Stimulated activated naive B cell treated with anti-CD40 and anti-IgM and Interleukin-4, amounts not matched to agents 10 μg/mL and 1 μg/mL and 100 μg/mL, for 72 hours (primary cell): ENCODE measurements around the gene TMBIM6.

Experiments
- ATAC-seq, 2 donors: fragments of 150-1000 bp; cut with Tn5 transposase; replicated peaks; 2 replicates each; pipeline ENCODE4 v1.10.0; 2021; ENCODE audit warnings: moderate library complexity in 1 of 2
- DNase-seq: peaks from one replicate; pipeline ENCODE4 v3.0.0; 2021
- H3K27ac Mint-ChIP-seq: one replicate; pipeline ENCODE4 v1.8.0; 2022; ENCODE audit warnings: mild to moderate bottlenecking, mixed read lengths
- H3K27me3 Mint-ChIP-seq, 2 donors: one replicate each; pipeline ENCODE4 v1.8.0; 2022; ENCODE audit warnings: mixed read lengths in 2 of 2
- H3K36me3 Mint-ChIP-seq, 2 donors: one replicate each; pipeline ENCODE4 v1.8.0; 2022; ENCODE audit warnings: mixed read lengths in 2 of 2, mild to moderate bottlenecking in 1 of 2
- H3K4me1 Mint-ChIP-seq, 2 donors: one replicate each; pipeline ENCODE4 v1.8.0; 2022; ENCODE audit warnings: mixed read lengths in 2 of 2, mild to moderate bottlenecking in 1 of 2
- H3K4me3 Mint-ChIP-seq, 2 donors: one replicate each; pipeline ENCODE4 v1.8.0; 2022; ENCODE audit warnings: mild to moderate bottlenecking in 2 of 2, mixed read lengths in 2 of 2, moderate library complexity in 1 of 2
- H3K9me3 Mint-ChIP-seq, 2 donors: one replicate each; pipeline ENCODE4 v1.8.0; 2022; ENCODE audit warnings: mixed read lengths in 2 of 2, mild to moderate bottlenecking in 1 of 2

The TMBIM6 gene

DNA sequence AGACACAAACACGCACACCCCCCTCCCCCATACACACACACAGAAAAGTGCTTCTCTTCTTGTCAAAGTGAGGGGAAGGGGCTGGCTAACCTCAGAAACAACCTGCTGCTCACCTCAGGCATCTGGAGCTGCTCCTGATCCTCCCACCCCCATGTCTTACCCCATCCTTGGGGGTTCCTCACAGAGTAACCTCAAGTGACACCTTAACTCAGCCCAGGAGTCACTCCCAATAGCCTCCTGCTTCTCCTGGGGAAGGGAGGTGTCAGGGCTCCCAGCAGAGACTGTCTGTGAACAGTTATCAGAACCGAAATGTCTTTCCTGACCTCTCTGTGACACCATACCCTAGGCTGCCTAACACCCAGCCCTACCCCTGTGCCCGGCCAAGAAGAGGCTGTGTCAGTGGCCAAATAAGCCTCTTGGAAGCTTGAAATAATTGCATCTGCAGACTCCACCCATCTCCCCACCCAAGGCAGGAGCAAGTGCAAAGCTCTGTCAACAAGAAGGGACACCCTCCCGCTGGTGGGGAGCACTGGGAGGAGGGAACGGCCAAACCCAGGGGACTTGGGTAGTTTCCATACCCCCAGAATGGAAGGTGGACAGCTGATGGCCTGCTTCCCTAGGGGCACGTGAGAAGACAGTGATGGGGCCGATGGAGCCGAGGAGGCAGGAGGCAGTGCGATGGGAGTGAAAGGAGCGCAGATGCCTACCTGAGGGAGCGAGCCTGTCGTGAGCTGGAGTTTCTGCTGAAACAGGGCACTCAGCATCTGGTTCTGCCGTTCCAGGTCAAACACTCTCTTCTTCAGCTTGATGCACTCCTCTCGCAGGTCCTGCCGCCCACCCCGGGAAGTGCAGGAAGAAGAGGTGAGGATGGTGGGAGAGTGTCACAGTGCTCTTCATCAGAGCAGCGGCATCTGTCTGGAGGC lies 60.0 kb downstream of the TMBIM6 start:
- ATAC-seq, result no peak
- H3K27ac Mint-ChIP-seq, result no peak overlapping the region
- H3K36me3 Mint-ChIP-seq, result peaks cover 28 to 43% of the 10 kb centered on the region in 2 donors
- H3K9me3 Mint-ChIP-seq, result no peaks in the 10 kb centered on the region
- H3K27me3 Mint-ChIP-seq, result no peaks in the 10 kb centered on the region
- no peak overlapping the region for H3K4me3 Mint-ChIP-seq
- no peaks in the 10 kb centered on the region for H3K4me1 Mint-ChIP-seq
- no peak for DNase-seq

DNA sequence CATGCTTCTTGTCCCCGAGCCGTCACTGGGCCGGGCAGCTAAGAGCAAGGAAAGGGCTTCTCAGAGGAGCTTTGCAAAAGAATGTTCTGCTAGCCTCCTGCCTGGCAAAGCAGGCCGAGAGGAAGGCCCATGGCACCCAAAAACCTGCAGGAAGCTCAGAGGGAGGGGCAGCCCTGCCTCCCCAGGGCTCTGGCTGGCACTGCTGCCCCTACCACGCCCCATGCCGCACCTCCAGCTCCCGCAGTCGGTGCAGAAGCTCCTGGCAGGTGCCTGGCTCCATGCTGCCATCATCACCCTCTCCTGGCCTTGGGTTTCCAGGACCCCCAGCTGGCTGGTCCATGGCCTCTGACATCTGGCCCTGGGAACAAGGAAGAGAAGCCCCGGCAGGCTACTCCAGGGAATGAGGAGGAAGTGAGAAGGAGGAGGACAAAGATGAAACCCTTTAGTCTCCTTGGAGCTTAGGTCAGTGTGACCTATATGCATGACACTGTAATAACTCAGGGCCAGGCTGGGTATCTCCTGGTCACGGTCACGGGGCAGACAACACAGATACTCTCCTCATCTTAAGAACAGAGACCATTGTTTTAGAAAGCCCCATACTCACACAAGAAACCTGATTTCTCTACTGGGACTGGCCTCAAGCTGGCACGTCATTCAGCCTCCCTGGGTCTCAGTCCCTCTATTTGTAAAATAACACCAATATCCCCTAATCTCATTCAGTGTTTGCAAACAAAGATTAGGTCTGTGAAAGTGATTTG lies 62.5 kb downstream of the TMBIM6 start:
- peaks cover 25 to 38% of the 10 kb centered on the region in 2 donors for H3K36me3 Mint-ChIP-seq
- no peak overlapping the region for H3K4me3 Mint-ChIP-seq
- no peaks in the 10 kb centered on the region for H3K4me1 Mint-ChIP-seq
- no peaks in the 10 kb centered on the region for H3K27me3 Mint-ChIP-seq
- ATAC-seq (no peak), DNase-seq (no peak)
- H3K27ac Mint-ChIP-seq, result no peak overlapping the region
- no peaks in the 10 kb centered on the region for H3K9me3 Mint-ChIP-seq

DNA sequence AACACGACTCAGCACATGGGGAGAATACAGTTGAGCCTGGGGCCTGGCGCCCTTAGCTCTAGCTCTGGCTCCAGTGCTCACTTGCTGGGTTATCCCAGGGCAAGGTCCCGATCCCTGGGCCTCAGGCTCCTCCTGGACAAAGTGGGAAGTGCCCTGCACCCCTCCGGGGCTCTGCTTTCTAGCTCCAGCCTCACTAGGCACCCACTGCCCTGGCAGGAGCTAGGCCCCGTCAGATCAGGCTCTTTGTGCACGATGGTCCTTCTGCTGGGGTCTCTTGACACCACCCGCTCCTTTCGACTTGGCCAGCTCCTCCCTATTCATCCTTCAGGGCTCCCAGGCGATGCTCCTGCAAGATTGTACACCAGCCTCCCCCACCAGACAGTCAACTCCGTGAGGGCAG lies 63.5 kb downstream of the TMBIM6 start:
- Mint-ChIP-seq H3K36me3 (peaks cover 19 to 32% of the 10 kb centered on the region in 2 donors), H3K4me1 (peaks cover 0 to 3% of the 10 kb centered on the region in 2 donors), H3K4me3 (no peak overlapping the region), H3K27ac (no peak overlapping the region), H3K27me3 (no peaks in the 10 kb centered on the region), H3K9me3 (no peaks in the 10 kb centered on the region)
- DNase-seq (no peak), ATAC-seq (no peak)

DNA sequence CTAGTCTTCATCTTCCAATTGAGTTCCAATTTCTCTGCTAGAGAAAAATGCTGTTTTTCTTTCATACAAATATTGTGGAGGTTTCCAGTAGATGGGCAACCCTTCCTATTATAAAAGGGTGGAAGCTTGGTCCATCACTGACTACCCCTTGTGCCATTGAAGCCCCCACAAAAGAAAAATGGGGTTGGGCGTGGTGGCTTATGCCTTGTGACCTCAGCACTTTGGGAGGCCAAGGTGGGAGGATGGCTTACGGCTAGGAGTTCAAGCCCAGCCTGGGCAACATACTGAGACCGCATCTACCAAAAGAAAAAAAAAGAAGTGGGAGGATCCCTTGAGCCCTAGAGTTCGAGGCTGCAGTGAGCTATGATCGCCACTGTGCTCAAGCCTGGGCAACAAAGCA lies 64.1 kb downstream of the TMBIM6 start:
- Mint-ChIP-seq H3K27ac (no peak overlapping the region), H3K4me1 (peaks cover 2 to 5% of the 10 kb centered on the region in 2 donors), H3K27me3 (no peaks in the 10 kb centered on the region), H3K9me3 (no peaks in the 10 kb centered on the region), H3K4me3 (no peak overlapping the region), H3K36me3 (peaks cover 15 to 27% of the 10 kb centered on the region in 2 donors)
- DNase-seq (no peak), ATAC-seq (no peak)

DNA sequence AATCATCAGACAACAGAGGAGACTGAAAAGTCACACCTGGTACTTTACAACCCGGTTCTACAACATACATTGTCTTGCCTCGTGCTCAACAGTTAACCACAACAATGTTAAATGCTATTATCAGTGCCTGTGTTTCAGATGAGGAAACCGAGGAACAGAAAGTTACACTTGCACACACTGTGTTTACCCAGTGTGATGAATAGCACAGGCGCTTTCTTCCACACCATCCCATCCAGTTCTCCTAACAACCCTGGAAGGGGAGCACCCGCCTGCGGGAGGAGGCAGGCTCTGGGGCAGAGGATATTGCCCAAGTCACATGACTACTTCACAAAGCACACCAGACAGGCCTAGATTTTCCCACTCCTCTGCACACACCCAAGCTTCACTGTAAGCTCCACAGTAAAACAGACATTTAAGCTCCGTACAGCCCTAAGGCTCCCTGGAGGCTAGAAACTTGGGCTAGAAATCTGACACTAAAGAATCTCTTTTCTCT lies 65.0 kb downstream of the TMBIM6 start:
- H3K36me3 Mint-ChIP-seq, result peaks cover 12 to 25% of the 10 kb centered on the region in 2 donors
- no peak overlapping the region for H3K4me3 Mint-ChIP-seq
- H3K27me3 Mint-ChIP-seq, result no peaks in the 10 kb centered on the region
- peaks cover 7 to 11% of the 10 kb centered on the region in 2 donors for H3K4me1 Mint-ChIP-seq
- H3K9me3 Mint-ChIP-seq, result no peaks in the 10 kb centered on the region
- no peak for DNase-seq
- ATAC-seq, result no peak
- H3K27ac Mint-ChIP-seq, result no peak overlapping the region

DNA sequence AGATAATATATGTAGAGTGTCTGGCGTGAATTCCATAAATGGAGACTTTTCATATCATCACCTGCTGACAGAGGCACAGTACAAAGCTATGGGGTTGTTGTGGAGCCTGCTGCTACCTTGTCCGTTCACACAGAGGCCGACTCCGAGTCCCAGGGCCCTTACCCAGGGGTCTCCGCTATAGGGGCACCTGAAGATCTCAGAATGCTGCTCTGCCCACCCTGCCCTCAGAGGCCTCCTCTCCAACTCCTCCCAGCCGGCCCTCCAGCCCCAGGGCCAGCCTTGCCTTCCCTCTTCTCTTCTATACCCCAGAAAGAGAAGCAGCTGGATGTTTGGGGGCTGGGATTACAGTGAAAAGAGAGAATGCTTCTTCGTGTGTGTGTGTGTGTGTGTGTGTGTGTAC lies 65.5 kb downstream of the TMBIM6 start:
- no peak overlapping the region for H3K4me3 Mint-ChIP-seq
- no peaks in the 10 kb centered on the region for H3K27me3 Mint-ChIP-seq
- no peak overlapping the region for H3K27ac Mint-ChIP-seq
- H3K36me3 Mint-ChIP-seq, result peaks cover 10 to 22% of the 10 kb centered on the region in 2 donors
- DNase-seq, result no peak
- peaks cover 12 to 16% of the 10 kb centered on the region in 2 donors for H3K4me1 Mint-ChIP-seq
- H3K9me3 Mint-ChIP-seq, result no peaks in the 10 kb centered on the region
- no peak for ATAC-seq

DNA sequence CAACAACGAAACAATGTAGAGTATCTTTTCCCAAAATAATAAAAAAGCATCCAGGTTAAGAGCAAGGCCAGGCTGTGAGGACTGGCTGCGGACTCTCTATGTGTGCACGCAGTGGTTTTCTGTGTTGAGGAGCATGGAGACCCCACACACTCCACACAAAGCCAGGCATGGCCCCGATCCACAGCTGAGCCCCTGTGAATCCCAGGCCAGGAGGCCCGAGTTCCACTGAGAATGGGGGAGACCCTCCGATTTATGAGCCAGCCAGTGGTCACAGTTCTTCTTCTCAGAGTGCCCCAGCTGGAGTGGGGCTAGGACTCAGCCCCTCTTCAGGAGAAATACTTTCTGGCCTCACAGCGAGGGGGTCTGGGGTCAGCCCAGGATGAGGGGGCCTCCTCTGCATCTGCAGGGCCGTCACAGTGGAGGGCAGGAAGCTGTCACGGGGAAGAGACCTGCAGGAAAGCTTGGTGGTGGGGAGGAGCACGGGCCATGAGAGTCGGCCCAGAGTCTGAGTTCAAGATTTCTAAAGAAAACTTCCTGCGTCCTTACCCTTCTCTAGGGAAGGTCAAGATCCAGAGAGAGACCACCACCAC lies 66.7 kb downstream of the TMBIM6 start:
- Mint-ChIP-seq H3K36me3 (peaks cover 7 to 16% of the 10 kb centered on the region in 2 donors), H3K27me3 (no peaks in the 10 kb centered on the region)

DNA sequence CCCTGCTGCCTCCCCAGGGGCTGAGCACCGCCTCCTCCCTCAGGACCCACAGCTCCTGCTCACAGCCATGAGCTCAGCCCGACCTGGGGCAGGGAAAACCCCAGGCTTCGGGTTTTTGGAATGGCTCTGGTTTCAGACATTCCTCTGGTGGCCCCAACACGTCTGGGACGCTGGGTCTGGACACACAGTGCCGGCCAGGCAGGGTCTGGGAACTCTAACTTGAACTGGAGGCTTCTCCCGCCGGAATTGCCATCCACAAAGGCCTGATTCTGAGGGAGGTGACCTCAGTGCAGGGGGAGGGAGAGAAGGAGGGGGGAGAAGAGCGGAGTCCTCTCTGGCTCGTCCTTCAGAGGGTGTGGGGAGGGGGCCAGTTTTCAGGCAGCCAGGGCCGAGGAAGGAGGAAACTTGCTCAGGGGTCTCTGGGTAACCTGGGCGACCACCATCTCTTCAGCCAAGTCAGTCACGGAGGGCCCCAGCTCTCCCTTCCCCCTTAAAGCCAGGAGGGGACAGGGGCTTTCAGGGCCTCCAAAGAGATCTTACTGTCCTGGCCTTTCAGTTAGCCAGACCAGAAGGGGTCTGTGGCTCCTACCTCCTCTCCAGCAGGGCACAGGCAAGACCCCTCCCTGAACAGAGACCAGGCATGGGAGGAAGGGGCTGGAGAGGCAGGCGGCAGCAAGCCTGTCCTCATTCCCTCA lies 67.5 kb downstream of the TMBIM6 start:
- no peak overlapping the region for H3K27ac Mint-ChIP-seq
- H3K36me3 Mint-ChIP-seq, result peaks cover 4 to 14% of the 10 kb centered on the region in 2 donors
- H3K4me1 Mint-ChIP-seq, result peaks cover 16 to 25% of the 10 kb centered on the region in 2 donors
- H3K27me3 Mint-ChIP-seq, result no peaks in the 10 kb centered on the region
- H3K9me3 Mint-ChIP-seq, result no peaks in the 10 kb centered on the region
- no peak overlapping the region for H3K4me3 Mint-ChIP-seq
- DNase-seq (no peak), ATAC-seq (no peak)

More for the DNA sequence above, 66.7 kb downstream of the TMBIM6 start:
- Mint-ChIP-seq H3K4me3 (no peak overlapping the region), H3K27ac (no peak overlapping the region), H3K9me3 (no peaks in the 10 kb centered on the region), H3K4me1 (peaks cover 16 to 25% of the 10 kb centered on the region in 2 donors)
- DNase-seq (no peak), ATAC-seq (no peak)

DNA sequence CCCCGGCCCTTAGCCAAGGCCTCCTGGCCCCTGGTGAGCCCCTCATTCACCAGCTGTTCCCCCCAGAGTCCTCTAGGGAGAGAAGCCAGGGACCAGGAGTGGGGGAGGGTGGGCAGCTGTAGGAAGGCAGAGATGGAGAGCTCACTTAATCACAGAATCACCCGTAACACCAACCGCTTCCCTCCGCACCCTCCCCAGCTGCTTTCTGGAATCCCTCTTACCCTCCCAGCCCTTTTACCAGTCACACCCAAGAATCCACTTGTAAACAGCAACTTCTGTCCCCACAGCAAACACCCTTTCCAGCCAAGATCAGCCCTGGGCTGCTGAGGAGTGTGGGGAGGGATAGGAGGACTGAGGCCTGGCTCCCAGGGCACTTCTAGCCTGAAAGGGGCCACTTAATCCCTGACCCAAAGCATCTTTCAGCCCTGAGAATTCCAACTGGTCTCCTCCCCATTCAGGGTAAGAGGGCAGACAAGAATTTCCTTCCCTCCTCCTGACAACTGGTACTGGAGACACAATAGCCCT lies 68.1 kb downstream of the TMBIM6 start:
- ATAC-seq (no peak), DNase-seq (no peak)
- Mint-ChIP-seq H3K36me3 (peaks cover 4 to 14% of the 10 kb centered on the region in 2 donors), H3K27me3 (no peaks in the 10 kb centered on the region), H3K27ac (no peak overlapping the region), H3K4me3 (no peak overlapping the region), H3K9me3 (no peaks in the 10 kb centered on the region), H3K4me1 (peaks cover 16 to 25% of the 10 kb centered on the region in 2 donors)

DNA sequence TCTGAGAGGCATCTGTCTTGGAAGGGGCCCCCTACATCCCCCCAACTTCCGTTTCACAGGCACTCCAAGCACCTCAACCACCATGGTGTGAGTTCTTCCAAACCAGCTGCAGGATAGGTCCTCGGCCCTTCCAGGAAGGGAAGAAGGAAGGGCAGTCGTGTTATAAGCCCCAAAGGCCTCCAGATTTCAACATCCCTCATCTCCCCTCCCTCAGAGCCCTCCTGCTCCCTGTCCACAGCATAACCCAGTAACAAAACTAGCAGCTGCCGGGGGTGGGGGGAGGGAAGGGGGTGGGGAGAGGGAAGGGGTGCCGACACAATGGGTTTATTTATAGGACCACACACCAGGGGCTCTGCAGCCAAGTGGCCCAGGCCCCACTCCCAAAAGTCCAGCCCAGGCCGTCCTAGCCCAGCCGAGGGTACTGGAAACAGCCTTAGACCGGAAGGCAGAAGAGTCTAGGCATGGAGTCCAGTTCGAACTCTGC lies 68.6 kb downstream of the TMBIM6 start:
- Mint-ChIP-seq H3K27me3 (no peaks in the 10 kb centered on the region), H3K9me3 (no peaks in the 10 kb centered on the region), H3K36me3 (peaks cover 4 to 18% of the 10 kb centered on the region in 2 donors), H3K27ac (no peak overlapping the region), H3K4me1 (peaks cover 16 to 25% of the 10 kb centered on the region in 2 donors), H3K4me3 (no peak overlapping the region)
- DNase-seq, result no peak
- ATAC-seq, result no peak

DNA sequence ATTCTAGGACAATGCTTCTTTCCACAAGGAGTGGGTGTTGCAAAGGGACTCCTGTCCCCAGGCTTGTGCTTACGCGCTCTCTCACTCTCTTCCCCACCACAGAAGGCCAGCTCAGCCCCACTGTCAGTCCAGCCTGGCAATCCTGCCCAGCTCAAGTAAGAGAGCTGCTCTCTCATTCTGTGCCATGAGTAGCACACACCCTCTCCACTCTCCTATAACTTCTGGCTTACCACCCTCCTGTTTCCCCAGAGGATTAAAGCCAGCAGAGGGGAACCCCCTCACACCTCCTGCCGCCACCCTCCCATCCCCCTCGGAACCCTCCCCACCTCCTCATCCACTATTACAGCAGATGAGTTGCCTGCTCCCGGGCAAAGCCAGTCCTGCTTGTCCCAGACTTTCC lies 69.8 kb downstream of the TMBIM6 start:
- H3K27ac Mint-ChIP-seq, result no peak overlapping the region
- DNase-seq (no peak), ATAC-seq (peak; percentile 54 to 72)
- H3K36me3 Mint-ChIP-seq, result peaks cover 8 to 13% of the 10 kb centered on the region in 2 donors
- no peaks in the 10 kb centered on the region for H3K9me3 Mint-ChIP-seq
- H3K4me3 Mint-ChIP-seq, result no peak overlapping the region
- H3K27me3 Mint-ChIP-seq, result no peaks in the 10 kb centered on the region
- peaks cover 17 to 30% of the 10 kb centered on the region in 2 donors for H3K4me1 Mint-ChIP-seq

DNA sequence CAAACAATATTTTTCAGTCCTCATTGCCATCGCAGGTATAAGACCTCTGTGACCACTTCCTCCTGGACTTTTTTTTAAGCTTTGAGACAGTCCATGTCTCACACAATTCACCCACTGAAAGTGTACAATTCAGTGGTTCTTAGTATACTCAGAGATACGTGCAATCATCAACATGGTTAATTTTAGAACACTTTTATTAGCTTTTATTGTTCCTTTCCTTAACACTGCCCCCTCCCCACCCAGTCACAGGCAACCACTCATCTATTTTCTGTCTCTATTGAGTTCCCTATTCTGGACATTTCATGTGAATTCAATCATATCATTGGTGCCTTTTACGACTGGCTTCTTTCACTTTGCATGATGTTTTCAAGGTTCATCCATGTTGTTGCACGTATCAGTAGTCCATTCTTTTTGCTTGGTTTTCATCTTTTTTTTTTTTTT lies 70.6 kb downstream of the TMBIM6 start:
- Mint-ChIP-seq H3K36me3 (peaks cover 8 to 13% of the 10 kb centered on the region in 2 donors), H3K4me1 (peaks cover 17 to 30% of the 10 kb centered on the region in 2 donors), H3K27ac (peak overlapping the region; percentile 72), H3K4me3 (peak overlapping the region; percentile 5 to 60), H3K27me3 (no peaks in the 10 kb centered on the region), H3K9me3 (no peaks in the 10 kb centered on the region)
- no peak for DNase-seq
- peak; percentile 85 to 89 for ATAC-seq

DNA sequence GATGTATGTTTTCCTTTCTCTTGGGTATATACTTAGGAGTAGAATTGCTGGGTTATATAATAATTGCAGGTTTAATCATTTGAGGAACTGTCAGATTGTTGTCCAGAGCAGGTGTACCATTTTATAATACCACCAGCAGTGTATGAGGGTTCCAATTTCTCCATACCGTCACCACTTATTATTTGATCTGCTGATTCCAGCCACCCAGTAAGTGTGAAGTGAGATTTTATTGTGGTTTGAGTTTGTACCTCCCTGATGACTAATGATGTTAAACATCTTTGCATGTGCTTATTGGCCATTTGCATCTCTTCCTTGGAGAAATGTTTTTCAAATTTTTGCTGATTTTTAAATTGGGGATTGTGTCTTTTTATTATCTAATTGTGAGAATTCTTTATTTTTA lies 71.8 kb downstream of the TMBIM6 start:
- DNase-seq, result no peak

More for the DNA sequence above, 71.8 kb downstream of the TMBIM6 start:
- H3K9me3 Mint-ChIP-seq, result no peaks in the 10 kb centered on the region
- no peak overlapping the region for H3K27ac Mint-ChIP-seq
- peaks cover 17 to 30% of the 10 kb centered on the region in 2 donors for H3K4me1 Mint-ChIP-seq
- H3K4me3 Mint-ChIP-seq, result no peak overlapping the region
- H3K27me3 Mint-ChIP-seq, result no peaks in the 10 kb centered on the region
- H3K36me3 Mint-ChIP-seq, result peaks cover 8 to 16% of the 10 kb centered on the region in 2 donors
- no peak for ATAC-seq
